HL-60 (cell line): ENCODE data around the gene IGFLR1.

Experiments
- DNase-seq, 2 experiments: peaks; one replicate each; pipeline ENCODE4 v3.0.0-alpha.2; 2010 to 2020; ENCODE audit warnings: low read depth in 1 of 2, low spot score in 1 of 2
- H3K27ac ChIP-seq: fragments of 250-450 bp; sonication (Bioruptor Pico); replicated peaks from 2 replicates; pipeline ENCODE4 v1.5.1; 2020; ENCODE audit warnings: mild to moderate bottlenecking, moderate library complexity
- H3K27me3 ChIP-seq: fragments of 250-450 bp; sonication (Bioruptor Pico); 2 replicates; pipeline ENCODE4 v1.5.1; 2021; ENCODE audit warnings: mild to moderate bottlenecking, moderate library complexity; ENCODE audit not compliant: insufficient read depth, poor library complexity, severe bottlenecking
- H3K4me3 ChIP-seq: replicated peaks from 2 replicates; pipeline ENCODE4 v1.5.1; 2011; ENCODE audit warnings: mild to moderate bottlenecking, control low read depth, low read length; ENCODE audit not compliant: insufficient read depth
- CTCF ChIP-seq: IDR thresholded peaks from one replicate; pipeline ENCODE4 v1.5.1; 2011; ENCODE audit warnings: low read length, control low read depth, inconsistent platforms; ENCODE audit not compliant: insufficient read depth
- GABPA ChIP-seq: IDR thresholded peaks from 2 replicates; pipeline ENCODE4 v1.6.1; 2012; ENCODE audit warnings: low read depth
- POLR2AphosphoS5 ChIP-seq: IDR thresholded peaks from 2 replicates; pipeline ENCODE4 v1.6.1; 2012; ENCODE audit warnings: low read depth
- REST ChIP-seq: IDR thresholded peaks from 2 replicates; pipeline ENCODE4 v1.6.1; 2012; ENCODE audit warnings: low read depth; ENCODE audit not compliant: insufficient replicate concordance
- SPI1 ChIP-seq: IDR thresholded peaks from 2 replicates; pipeline ENCODE4 v1.6.1; 2012; ENCODE audit warnings: low read depth, mild to moderate bottlenecking, borderline replicate concordance

Gene IGFLR1

GRCh38 chr19:35734889-35735288 lies 7.4 kb downstream of the IGFLR1 start:
- no peak for TF ChIP-seq REST
- no peak for TF ChIP-seq SPI1
- TF ChIP-seq GABPA: no peak
- TF ChIP-seq CTCF: no peak
- no peak for TF ChIP-seq POLR2AphosphoS5
- no peak overlapping the region for H3K27ac ChIP-seq
- H3K4me3 ChIP-seq: no peak overlapping the region
- no peak for DNase-seq
- H3K27me3 ChIP-seq: no peaks in the 10 kb centered on the region

GRCh38 chr19:35734273-35734672 lies 8.0 kb downstream of the IGFLR1 start:
- no peak for DNase-seq

More at GRCh38 chr19:35734273-35734672, 8.0 kb downstream of the IGFLR1 start:
- Histone ChIP-seq H3K27ac (no peak overlapping the region), H3K4me3 (no peak overlapping the region), H3K27me3 (no peaks in the 10 kb centered on the region)
- TF ChIP-seq SPI1 (no peak), REST (no peak), CTCF (no peak), GABPA (no peak), POLR2AphosphoS5 (no peak)
